PC-3 (cell line): ENCODE measurements around the gene MSH3.

Experiments used
- CTCF ChIP-seq: fragments of 300-600 bp; sonication (generic); conservative IDR thresholded peaks from 2 replicates; pipeline ENCODE4 v1.5.1; 2017; ENCODE audit warnings: antibody characterized with exemption, low read depth, mild to moderate bottlenecking, low read length
- EZH2 ChIP-seq: fragments of 300-600 bp; sonication (generic); IDR thresholded peaks from one replicate; pipeline ENCODE4 v1.6.1; 2017; ENCODE audit warnings: antibody characterized with exemption, mild to moderate bottlenecking, low read length; ENCODE audit not compliant: unreplicated experiment

- no peak for TF ChIP-seq CTCF
- TF ChIP-seq EZH2 = no peak
Observed at GRCh38 chr5:80654054-80654390, 430 bp upstream of the MSH3 start.
